DND-41 (cell line): ENCODE results near the gene ZCWPW1.

Experiments
- EZH2 ChIP-seq: IDR thresholded peaks from 3 replicates; pipeline ENCODE4 v1.6.1; 2012; ENCODE audit warnings: borderline replicate concordance, low read depth, mild to moderate bottlenecking, moderate library complexity, low read length, inconsistent platforms; ENCODE audit not compliant: severe bottlenecking
- TF ChIP-seq, protein P1 (sequence below): IDR thresholded peaks from 2 replicates; pipeline ENCODE4 v1.5.1; 2012; ENCODE audit warnings: borderline replicate concordance, low read length, moderate library complexity, mild to moderate bottlenecking; ENCODE audit not compliant: poor library complexity, severe bottlenecking; ENCODE audit errors: extremely low read depth

DNA sequence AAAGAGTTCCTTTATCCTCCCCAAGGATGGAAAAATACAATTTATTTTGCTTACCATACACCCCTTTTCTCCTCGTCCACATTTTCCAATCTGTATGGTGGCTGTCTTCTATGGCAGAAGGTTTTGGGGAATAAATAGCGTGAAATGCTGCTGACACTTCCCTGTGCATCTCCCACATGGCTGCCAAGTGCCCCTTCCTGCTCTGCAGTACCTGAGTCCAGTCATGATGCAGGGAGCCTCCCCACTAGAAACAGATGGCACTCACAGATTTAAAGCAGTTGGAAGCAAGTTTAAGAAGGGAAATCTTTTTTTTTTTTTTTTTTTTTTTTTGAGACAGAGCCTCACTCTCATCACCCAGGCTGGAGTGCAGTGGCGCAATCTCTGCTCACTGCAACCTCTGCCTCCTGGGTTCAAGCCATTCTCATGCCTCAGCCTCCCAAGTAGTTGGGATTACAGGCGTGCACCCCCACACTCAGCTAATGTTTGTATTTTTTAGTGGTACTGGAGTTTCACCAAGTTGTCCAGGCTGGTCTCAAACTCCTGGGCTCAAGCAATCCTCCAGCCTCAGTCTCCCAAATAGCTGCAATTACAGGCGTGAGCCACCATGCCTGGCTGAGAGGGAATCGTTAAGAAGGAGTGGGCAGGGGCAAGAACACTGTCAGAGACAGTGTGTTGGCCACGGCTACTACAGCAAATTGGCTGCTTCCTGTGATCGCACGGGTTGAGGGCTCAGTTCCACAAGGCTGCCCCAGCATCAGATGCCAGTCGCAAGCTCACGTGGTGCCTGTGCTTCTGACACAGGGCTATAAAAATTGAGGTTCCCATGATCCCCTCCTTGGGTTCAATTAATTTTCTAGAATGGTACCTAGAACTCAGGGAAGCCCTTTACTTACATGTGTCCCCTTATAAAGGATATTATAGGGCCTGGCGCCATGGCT, 60.6 kb downstream of the ZCWPW1 start:
- TF ChIP-seq, protein P1, sequence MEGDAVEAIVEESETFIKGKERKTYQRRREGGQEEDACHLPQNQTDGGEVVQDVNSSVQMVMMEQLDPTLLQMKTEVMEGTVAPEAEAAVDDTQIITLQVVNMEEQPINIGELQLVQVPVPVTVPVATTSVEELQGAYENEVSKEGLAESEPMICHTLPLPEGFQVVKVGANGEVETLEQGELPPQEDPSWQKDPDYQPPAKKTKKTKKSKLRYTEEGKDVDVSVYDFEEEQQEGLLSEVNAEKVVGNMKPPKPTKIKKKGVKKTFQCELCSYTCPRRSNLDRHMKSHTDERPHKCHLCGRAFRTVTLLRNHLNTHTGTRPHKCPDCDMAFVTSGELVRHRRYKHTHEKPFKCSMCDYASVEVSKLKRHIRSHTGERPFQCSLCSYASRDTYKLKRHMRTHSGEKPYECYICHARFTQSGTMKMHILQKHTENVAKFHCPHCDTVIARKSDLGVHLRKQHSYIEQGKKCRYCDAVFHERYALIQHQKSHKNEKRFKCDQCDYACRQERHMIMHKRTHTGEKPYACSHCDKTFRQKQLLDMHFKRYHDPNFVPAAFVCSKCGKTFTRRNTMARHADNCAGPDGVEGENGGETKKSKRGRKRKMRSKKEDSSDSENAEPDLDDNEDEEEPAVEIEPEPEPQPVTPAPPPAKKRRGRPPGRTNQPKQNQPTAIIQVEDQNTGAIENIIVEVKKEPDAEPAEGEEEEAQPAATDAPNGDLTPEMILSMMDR, result no peak
- no peak for TF ChIP-seq EZH2
